Pulmonary artery endothelial cell (primary cell): ENCODE measurements around the gene BIRC6. TPM values are rescaled to one million over a fixed set of nuclear protein-coding genes. Genes with fewer than 3 reads are reported as not detected.
A peak's percentile ranks its signal among the peaks of the same experiment; 100 is the strongest.
"Not testable (repeated sequence)": the region's sequence is repeated elsewhere in the genome, so short reads cannot be mapped to it uniquely, and the experiment has no call there.

Source experiments
- DNase-seq: peaks from one replicate; pipeline ENCODE4 v3.0.0-alpha.2; 2011; ENCODE audit warnings: low read depth, low spot score
- total RNA-seq: library from RNA; depleted of rRNA; stranded (reverse); fragments of >200 nt; gene quantifications from 2 replicates; pipeline ENCODE4 v1.2.3, GENCODE V29; 2014

BIRC6 gene
- total RNA-seq, 1 donor from 2014 or later = 159 TPM

DNA sequence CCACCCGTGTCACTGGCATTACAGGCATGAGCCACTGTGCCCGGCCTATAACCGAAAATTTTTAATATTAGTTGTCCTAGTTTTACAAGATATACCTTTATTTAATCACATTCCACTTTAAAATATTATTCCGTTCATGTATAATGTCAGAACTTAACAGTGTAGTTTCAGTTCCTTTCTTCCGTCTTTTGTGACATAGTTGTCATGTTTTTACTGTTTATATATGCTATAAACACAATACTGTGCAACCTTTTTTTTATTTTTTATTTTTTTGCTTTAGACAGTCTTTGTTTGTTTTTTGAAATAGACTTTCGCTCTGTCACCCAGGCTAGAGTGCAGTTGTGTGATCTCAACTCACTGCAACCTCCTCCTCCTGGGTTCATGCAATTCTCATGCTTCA is 141.5 kb downstream of the BIRC6 start:
- no peak for DNase-seq

DNA sequence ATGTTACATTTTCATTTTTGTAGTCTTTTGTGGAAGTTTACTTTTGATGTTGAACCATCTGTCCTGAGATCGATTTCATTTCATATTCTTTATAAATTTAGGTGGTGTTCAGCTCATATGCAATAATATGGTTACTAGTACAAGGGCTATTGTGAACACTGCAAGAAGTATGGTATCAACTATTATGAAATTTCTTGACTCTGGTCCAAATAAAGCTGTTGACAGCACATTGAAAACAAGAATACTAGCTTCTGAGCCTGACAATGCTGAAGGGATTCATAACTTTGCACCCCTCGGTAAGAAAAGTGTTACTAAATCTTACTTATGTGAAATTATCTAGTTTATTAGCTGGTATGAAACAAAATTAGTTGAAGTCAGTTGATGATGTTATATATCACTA is 146.1 kb downstream of the BIRC6 start:
- no peak for DNase-seq

DNA sequence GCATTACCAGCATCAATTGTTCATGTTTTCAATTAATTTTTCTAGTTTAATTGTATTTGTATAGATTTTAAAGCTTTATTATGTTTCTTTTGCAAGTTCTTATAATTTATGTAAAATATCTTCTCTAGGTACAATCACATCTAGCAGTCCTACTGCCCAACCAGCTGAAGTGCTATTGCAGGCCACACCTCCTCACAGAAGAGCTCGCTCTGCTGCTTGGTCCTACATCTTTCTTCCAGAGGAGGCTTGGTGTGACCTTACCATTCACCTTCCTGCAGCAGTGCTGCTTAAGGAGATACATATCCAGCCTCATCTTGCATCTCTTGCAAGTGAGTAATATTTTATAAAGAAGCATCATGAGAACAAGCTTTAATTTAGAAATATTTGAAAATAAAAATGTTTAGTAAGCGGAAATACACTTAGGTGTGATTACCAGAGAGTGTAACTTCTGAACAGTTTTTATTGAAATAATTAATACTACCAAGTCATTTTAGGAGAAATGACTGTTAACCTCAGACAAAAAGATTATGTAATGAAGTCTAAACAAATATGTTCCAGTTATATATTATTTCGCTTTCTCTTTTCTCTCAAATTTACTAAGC is 148.2 kb downstream of the BIRC6 start:
- DNase-seq = no peak

DNA sequence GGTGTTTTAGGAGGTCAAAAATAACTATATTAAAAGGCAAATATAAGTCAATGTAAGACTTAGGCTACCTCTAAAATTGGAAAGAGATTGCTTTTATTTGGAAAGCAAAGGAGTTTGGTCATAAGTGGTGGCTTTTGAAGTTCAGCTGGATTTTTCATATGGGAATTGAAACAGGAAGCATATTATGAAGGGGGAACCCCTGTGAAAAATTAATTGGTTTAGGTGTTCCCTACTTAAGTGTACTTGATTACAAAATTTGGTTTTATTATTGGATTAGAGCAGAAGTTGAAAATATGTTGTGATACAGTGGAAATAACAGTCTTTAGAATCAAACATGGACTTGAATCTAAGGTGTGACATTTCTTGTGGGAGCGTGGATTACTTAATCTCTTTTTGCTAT is 149.6 kb downstream of the BIRC6 start:
- DNase-seq = no peak

DNA sequence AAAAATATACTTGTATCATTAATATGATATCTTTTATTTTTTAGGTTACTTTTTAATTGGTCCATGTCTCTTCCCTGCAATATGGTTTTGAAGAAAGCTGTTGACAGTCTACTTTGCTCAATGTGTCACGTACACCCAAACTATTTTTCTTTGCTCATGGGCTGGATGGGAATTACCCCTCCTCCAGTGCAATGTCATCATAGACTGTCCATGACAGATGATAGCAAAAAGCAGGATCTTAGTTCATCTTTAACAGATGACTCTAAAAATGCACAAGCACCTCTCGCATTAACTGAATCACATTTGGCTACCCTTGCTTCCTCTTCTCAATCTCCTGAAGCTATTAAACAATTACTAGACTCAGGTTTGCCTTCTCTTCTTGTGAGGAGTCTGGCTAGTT is 158.1 kb downstream of the BIRC6 start:
- no peak for DNase-seq

DNA sequence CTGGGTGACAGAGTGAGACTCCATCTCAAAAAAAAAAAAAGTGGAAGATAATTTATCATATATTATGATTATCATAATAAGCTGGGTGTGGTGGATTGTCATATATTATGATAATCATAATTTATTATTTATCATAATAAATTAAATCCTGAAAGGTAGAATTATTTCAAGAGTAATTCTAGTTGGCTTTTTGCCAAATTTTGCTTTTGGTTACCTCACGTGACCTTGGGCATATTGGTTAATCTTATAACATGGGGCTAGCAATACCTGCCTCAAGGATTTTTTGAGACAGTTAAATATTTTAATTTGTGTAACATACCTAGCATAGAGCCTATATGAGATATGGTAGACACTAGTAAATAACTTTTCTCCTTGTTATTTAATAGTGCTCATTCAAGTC is 159.7 kb downstream of the BIRC6 start:
- no peak for DNase-seq

DNA sequence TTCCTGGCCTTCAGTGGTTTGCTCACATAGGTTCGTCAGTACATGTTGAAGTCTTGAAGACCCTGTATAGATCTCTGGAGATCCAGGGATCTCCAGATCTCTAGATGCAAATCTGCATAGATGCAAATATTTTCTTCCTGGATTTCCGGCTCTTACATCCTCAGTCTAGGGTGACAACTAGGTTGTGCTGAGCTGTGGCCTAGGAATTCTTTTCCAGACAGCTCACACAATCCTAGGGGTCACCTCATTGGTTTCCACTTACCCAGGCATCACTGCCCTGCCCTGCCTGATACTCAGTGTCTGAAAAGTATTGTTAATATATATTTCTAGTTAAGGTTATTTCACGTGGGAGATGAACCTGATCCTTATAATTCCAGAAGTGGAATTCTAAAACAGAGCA is 165.9 kb downstream of the BIRC6 start:
- DNase-seq = no peak

DNA sequence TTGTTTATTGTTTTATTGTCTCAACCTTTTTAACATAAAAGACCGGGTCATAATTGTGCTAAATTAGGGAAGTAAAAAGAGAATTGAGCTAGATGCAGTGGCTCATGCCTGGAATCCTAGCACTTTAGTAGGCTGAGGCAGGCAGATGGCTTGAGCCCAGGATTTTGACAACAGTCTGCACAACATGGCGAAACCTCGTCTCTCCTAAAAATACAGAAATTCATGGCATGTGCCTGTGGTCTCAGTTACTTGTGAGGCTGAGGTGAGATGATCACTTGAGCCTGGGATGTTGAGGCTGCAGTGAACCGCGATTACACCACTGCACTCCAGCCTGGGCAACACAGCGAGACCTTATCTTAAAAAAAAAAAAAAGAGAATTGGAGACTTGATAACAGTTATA is 166.9 kb downstream of the BIRC6 start:
- DNase-seq = no peak

DNA sequence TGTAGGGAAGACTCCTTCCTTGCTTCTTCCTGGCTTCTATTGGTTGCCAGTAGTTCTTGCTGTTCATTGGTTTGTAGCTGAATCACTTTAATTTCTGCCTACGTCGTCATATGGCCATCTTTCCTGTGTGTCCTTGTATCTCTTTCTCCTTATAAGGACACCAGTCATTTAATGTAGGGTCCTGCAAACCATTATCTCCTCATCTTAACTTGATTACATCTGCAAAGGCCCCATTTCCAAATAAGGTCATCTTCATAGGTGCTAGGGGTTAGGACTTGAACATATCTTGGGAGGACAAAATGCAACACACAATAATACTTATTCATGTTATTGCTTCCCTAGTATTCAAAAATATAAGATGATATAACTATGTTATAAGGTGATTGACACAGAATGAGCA is 175.5 kb downstream of the BIRC6 start:
- no peak for DNase-seq

DNA sequence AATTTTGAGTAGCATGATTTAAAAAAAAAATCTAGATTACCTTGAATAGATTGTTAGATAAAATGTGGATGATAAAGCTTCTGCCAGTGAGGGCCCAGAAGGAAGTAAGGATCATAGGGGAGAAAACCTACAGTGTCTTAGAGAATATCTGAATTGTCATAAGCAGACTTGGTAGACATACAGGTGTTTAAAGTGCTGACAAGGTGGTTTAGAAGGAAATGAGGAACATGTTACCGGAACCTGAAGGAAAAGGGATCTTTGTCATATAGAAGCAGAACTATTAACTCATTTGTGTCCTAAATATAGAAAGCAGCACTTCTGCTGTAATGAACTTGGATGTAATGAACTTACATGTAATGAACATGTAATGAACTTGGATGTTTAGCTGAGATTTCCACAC is 176.1 kb downstream of the BIRC6 start:
- DNase-seq = no peak

DNA sequence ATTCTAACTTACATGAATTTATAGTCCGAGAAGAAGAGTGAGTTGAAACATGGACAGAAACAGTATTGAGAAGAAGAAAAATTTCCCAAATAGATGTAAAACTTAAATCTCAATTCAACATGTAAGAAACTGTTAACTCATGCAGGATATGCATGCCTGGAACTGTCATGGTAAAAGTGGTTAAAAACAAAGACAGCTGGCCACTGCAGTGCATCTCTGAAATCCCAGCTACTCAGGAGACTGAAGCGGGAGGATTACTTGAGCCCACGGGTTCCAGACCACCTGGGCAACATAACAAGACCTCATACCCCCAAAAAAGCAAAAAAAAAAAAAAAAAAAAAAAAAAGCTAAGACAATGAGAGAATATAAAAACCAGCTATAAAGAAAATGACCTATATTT is 178.0 kb downstream of the BIRC6 start:
- no peak for DNase-seq

DNA sequence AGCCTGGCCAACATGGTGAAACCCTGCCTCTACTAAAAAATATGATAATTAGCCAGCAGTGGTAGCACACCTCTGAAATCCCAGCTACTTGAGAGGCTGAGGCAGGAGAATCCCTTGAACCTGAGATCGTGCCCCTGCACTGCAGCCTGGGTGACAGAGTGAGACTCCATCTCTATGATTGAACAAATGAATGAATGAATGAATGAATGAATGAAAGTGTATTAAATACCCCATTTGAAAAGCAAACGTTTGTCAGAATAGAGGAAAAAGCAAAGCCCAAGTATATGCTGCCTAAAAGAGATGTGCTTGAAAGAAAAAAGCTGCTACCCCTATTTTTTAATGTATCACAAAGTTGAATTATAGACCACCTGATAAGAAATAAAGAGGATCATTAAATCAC is 181.9 kb downstream of the BIRC6 start:
- DNase-seq = no peak

DNA sequence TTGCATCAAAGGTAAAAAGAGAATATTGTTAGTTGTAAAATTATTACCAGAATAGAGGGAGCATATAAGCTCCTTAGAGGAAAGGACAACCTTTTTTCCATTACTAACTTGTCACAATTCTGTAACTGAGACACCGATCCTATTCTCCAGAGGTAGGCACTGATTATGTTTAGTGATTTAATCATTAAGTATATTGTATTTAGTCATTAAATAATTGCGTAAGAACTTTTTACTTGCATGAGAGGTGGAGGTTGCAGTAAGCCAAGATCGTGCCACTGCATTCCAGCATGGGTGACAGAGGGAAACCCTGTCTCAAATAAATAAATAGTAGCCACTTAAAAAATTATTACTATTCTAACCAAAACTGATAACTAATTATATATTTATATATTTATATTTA is 195.7 kb downstream of the BIRC6 start:
- not testable (repeated sequence) for DNase-seq

DNA sequence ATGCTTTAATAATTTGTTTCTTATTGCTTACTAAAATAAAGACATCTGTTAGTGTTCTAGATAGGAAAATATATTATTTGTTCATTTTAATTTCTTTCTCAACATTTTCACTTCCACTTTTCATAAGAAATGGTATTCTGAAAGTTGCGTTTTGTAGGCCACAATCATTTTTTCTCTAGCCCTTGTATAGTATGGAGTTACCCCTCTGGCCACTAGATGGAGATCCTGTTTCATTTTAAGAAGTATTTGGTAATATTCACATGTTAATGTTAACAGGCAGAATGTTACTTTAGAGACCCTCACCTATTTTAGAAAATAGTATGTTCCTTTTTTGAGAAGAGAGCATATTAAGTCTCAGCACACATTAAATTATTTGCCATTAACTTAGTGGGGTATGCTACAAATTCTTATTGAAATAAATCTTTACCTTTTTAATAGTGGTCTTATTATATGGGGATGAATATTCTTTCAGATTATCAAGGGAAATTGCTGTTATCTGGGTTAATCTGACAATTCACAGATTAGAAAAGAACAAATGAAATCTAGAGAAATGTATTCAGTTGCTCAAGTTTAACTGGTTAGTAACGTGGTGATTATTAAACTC is 197.1 kb downstream of the BIRC6 start:
- DNase-seq = peak; percentile 8

DNA sequence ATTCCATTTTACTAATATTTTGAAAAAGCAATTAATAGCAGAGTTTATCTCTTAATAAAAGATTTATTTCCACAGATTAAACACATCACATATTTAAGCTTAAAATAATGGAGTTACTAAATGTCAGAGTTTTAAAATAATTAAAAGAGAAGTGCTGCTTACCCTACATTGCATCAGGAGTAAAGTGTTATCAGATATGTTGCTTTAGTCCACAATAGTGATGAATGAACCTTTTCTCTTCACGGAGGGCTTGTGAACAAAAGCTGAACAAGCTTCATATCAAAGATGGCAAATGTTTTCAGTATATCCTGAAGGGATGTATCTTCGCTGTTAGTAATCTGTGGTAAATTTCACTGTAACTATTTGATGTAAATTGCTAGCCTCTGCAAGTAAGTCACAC is 201.7 kb downstream of the BIRC6 start:
- no peak for DNase-seq

DNA sequence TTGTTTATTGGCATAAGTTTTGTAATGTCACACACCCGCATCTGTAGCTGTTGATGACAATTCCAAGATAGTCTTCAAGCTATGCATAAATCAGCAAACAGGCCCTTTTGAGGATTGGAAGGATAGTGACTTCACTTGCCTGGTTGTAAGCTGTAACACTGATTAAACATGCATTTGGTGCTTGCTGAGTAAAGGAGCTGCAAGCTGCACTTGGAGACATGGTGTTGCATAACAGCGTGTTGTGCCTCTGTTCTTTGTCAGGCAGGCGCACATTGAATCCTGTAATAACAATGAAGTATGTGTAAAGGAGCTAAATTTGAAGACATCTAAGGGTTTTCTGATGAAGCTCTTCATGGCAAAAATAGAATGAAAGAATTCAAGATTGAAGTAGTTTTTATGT is 202.3 kb downstream of the BIRC6 start:
- no peak for DNase-seq

DNA sequence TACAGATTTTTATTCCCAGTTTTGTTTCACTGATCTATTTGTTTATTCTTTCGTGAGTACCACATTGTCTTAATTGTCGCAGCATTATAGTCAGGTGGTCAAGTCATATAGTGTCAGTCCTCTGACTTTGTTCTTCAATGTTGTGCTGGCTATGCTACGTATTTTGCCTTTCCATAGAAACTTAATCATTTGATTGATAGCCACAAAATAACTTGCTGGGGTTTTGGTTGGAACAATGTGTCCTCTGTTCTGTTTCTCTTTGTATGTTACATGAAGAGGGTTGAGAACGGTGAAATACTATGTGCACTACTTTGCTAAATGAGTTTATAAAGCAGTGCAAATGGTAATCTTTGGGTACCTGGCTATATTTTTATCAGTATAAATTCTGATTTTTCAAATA is 206.1 kb downstream of the BIRC6 start:
- no peak for DNase-seq

DNA sequence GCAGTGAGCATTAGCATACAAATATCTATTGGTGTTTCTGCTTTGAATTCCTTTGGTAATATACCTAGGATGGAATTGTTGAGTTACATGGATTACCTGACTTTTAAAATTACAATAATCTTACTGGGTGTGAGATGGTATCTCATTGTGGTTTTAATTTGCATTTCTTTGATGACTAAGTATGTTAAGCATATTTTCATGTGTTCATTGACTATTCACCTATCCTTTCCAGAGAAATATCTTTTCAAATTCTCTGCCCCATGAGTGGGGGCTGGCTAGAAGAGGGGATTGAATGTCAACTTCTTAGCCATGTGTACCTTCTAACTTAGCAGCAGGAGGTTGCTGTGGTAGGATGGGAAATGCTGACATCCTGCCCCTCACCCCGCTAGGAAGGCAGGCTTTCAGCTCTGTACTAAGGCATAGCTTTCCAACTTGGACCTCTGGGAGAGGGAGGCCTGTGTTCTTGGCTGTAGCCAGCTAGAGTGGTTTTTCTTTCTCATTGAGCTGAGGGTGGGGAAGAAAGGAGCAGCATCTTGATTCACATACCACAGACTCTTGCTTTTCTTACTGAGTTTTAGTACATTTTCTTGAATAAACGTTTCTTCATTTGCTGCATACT is 207.7 kb downstream of the BIRC6 start:
- DNase-seq = no peak

DNA sequence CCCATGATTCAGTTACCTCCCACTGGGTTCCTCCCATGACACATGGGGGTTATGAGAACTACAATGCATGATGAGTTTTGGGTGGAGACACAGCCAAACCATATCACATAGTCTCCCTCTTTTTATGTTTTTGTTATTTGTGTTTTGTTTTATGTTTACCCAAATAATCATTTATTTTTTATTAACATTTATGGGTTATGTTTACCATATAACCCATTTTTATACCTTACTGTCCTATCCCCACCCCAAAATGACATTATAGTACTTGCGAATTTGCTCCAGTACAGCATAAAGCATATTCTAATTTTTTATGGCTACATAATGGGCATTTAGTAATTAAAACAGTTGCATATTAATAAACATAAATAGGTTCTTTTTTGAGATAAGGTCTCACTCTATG is 209.1 kb downstream of the BIRC6 start:
- no peak for DNase-seq

DNA sequence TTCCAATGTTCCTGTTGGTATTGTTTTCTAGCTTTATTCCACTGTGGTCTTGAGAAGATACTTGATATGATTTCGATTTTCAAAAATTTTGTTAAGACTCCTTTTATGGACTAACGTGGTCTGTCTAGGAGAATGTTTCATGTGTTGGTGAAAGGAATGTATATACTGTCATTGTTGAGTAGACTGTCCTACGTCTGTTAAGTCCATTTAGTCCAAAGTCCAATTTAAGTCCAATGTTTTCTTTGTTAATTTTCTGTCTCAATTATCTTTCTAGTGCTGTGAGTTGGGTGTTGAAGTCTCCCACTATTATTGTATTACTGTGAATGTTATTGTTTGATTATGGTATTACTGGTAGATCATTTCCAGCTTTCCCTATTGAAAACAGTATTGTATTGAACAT is 215.2 kb downstream of the BIRC6 start:
- DNase-seq = no peak

DNA sequence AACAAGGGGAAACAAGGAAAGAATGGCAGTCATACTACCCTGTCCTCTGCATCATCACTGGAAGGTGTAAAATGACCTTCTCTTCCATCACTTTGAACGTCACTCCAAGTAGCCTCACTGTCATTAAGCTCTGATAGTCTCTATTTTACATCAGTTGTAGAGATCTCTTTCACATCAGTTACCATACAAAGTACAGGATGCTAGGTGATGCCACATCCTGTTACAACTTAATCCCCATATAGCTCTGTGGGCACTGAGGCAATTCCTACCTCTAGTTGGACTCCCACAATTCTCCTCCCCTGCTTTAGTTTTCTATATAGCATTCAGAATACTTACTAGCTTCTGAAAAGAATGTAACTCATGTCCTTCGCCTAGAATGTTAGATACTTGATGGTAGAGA is 215.9 kb downstream of the BIRC6 start:
- no peak for DNase-seq

DNA sequence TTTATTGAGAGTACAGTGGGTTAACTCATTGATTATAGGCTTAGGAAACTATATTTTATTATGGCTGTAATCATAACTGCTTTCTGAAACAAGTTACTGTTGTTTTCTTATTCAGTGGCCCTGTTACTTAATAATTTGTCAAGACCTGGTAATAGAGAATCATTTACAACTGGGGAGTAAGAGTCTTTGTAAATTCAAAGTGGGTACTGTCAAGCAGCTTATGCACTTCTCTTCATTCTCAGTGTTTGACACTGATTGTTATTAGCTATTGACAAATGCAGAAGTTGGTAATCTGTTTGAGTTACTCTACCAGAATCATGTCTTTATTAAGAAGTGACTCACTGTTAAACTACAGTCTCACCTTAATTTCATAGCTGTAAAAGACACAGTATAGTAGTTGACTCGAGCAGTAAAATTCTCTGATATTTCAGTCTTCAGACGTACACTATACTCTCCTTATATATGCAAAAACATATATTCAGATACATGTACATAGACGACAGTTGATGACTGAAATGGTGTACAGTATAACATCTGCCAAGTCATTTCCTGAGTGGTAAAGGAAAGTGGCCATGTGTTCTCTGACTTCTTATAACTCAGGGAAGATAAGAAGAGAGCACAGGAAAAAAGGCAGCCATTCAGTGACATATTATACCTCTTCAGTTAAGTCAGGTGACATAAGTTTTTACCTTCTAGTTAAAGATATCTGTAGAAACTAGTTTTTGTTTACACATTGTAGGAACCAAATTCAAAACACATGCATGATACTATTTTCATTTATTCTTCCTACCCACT is 235.0 kb downstream of the BIRC6 start:
- peak; percentile 63 for DNase-seq

DNA sequence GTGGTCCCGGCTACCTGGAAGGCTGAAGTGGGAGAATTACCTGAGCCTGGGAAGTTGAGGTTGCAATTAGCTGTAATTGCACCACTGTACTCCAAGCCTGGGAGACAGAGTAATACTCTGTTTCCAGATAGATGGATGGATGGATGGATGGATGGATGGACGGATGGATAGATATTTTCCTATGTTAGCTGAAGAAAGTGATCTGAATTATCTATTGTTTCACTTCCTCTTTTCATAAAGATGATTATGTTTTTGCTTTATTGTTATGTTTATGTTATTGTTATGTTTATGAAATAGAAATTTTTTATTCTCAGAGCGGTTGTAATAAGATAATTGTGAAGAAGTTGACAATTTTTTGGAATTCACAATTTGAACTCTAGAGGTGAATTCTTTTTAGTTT is 237.8 kb downstream of the BIRC6 start:
- DNase-seq = no peak
